ENCODE data around the gene TMEM179.
A peak's percentile ranks its signal among the peaks of the same experiment; 100 is the strongest.

DNA sequence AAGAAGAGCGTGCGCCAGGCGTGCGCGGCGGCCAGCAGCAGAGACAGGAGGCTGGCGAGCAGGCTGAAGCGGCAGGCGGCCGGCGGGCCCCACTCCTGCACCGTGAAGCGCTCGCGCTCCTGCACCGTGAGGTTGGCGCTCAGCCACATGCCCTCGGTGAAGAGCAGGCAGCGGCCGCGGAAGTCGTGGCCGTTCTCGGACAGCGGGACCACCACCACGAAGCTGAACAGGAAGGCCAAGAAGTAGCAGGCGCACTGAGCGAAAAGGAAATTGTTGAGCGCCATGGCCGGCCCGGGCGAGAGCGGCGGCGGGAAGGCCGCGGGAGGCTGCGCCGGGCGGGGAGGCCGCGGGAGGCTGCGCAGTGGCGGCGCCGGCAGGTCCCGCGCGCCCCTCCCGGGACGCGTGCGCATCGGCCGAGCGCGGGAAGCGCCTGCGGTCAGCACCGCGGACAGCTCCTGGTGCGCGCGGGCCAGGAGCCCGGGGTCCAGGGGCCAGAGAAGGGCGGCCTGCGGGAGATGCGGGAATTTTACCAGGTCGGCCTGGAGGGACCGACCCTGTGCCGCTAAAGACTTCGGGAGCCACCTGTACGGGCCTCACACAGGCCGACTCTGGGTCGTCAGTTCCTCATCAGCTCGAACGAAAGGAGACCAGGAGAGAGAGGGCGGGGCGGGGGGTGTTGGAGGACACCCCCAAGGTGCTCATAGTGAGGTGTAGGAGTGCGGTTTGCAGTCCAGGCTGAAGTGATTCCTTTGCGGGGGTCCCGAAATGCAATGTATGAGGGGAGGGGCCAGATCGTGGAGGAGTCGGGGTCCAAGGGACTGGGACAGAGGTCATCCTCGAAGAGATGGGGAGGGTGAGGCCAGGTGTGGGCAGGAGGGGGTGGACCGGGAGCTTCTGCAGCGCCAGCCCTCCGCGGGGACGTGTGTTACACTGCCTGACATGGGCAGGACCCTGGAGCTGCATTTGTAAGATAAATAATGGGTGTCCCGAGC, at the start of gene TMEM179:
- no peak for TF ChIP-seq CTCF (IDR thresholded peaks at IDR 0.05 in 2 of 3, conservative IDR thresholded peaks at IDR 0.05 in 1 of 3; ENCODE audit: control insufficient read depth in 2 of 3, extremely low read depth in 1 of 3, insufficient read depth in 1 of 3, low read depth in 3 of 3, low read length in 3 of 3)
- TF ChIP-seq, protein P1, sequence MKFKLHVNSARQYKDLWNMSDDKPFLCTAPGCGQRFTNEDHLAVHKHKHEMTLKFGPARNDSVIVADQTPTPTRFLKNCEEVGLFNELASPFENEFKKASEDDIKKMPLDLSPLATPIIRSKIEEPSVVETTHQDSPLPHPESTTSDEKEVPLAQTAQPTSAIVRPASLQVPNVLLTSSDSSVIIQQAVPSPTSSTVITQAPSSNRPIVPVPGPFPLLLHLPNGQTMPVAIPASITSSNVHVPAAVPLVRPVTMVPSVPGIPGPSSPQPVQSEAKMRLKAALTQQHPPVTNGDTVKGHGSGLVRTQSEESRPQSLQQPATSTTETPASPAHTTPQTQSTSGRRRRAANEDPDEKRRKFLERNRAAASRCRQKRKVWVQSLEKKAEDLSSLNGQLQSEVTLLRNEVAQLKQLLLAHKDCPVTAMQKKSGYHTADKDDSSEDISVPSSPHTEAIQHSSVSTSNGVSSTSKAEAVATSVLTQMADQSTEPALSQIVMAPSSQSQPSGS (IDR thresholded peaks at IDR 0.05; ENCODE audit: low read length), result no peak
- TF ChIP-seq PKNOX1 (IDR thresholded peaks at IDR 0.05), result no peak
- TF ChIP-seq, protein P2, sequence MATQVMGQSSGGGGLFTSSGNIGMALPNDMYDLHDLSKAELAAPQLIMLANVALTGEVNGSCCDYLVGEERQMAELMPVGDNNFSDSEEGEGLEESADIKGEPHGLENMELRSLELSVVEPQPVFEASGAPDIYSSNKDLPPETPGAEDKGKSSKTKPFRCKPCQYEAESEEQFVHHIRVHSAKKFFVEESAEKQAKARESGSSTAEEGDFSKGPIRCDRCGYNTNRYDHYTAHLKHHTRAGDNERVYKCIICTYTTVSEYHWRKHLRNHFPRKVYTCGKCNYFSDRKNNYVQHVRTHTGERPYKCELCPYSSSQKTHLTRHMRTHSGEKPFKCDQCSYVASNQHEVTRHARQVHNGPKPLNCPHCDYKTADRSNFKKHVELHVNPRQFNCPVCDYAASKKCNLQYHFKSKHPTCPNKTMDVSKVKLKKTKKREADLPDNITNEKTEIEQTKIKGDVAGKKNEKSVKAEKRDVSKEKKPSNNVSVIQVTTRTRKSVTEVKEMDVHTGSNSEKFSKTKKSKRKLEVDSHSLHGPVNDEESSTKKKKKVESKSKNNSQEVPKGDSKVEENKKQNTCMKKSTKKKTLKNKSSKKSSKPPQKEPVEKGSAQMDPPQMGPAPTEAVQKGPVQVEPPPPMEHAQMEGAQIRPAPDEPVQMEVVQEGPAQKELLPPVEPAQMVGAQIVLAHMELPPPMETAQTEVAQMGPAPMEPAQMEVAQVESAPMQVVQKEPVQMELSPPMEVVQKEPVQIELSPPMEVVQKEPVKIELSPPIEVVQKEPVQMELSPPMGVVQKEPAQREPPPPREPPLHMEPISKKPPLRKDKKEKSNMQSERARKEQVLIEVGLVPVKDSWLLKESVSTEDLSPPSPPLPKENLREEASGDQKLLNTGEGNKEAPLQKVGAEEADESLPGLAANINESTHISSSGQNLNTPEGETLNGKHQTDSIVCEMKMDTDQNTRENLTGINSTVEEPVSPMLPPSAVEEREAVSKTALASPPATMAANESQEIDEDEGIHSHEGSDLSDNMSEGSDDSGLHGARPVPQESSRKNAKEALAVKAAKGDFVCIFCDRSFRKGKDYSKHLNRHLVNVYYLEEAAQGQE (IDR thresholded peaks at IDR 0.05; ENCODE audit: low read depth, low read length), result peak; percentile 75
- TF ChIP-seq EZH2 (IDR thresholded peaks at IDR 0.05; ENCODE audit: borderline replicate concordance, control insufficient read depth, low read depth, low read length), result no peak
- no peak for TF ChIP-seq MXI1 (IDR thresholded peaks at IDR 0.05; ENCODE audit: low read depth, low read length)
- no peak for TF ChIP-seq BRCA1 (IDR thresholded peaks at IDR 0.05; ENCODE audit: low read depth, low read length)
- no peak for TF ChIP-seq POLR2AphosphoS2 (IDR thresholded peaks at IDR 0.05; ENCODE audit: low read depth, low read length)
- TF ChIP-seq, protein P3, sequence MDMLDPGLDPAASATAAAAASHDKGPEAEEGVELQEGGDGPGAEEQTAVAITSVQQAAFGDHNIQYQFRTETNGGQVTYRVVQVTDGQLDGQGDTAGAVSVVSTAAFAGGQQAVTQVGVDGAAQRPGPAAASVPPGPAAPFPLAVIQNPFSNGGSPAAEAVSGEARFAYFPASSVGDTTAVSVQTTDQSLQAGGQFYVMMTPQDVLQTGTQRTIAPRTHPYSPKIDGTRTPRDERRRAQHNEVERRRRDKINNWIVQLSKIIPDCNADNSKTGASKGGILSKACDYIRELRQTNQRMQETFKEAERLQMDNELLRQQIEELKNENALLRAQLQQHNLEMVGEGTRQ (IDR thresholded peaks at IDR 0.05; ENCODE audit: borderline replicate concordance, low read depth, low read length), result no peak
- no peak for TF ChIP-seq JUND (IDR thresholded peaks at IDR 0.05; ENCODE audit: low read depth, low read length)
- TF ChIP-seq MAX (IDR thresholded peaks at IDR 0.05; ENCODE audit: low read depth, low read length), result no peak
- TF ChIP-seq CREB1 (IDR thresholded peaks at IDR 0.05; ENCODE audit: low read depth), result no peak
- no peak for TF ChIP-seq GATAD2B (conservative IDR thresholded peaks at IDR 0.05; ENCODE audit: low read depth)
- TF ChIP-seq NKRF (conservative IDR thresholded peaks at IDR 0.05), result no peak
